Measurements from ENCODE around the gene ZNF512.

ZNF512 gene

DNA sequence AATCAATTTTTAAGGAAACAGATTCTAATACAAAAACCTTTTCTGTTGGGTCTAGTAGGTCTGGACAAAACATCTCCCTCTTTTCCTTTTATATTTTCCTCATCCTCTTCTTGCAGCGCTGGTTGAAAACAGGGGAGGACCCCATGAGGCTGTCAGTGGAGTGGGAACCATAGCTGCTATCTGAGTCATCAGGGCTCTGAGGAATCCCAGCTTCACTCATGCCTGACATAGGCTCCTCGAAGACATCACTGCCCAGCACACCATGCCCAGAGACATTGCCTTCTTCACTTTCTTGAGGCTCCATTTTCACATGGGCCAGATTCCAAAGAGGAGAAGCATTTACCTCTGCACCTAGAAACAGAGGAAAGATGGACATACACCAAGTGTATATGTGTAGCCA is 70.6 kb downstream of the ZNF512 start:
- no peak for TF ChIP-seq CTCF (IDR thresholded peaks at IDR 0.05; ENCODE audit: low read depth, low read length)
- DNase-seq (ENCODE audit: extremely low read depth, low read depth) = no peak

- TF ChIP-seq CTCF (IDR thresholded peaks at IDR 0.05; ENCODE audit: low read depth, low read length) = no peak
- DNase-seq (ENCODE audit: extremely low read depth, low read depth) = no peak
Measured at GRCh38 chr2:27655155-27655951, 72.5 kb downstream of the ZNF512 start.

GRCh38 chr2:27661371-27661770 is 78.5 kb downstream of the ZNF512 start:
- DNase-seq (ENCODE audit: extremely low read depth, low read depth) = no peak

DNA sequence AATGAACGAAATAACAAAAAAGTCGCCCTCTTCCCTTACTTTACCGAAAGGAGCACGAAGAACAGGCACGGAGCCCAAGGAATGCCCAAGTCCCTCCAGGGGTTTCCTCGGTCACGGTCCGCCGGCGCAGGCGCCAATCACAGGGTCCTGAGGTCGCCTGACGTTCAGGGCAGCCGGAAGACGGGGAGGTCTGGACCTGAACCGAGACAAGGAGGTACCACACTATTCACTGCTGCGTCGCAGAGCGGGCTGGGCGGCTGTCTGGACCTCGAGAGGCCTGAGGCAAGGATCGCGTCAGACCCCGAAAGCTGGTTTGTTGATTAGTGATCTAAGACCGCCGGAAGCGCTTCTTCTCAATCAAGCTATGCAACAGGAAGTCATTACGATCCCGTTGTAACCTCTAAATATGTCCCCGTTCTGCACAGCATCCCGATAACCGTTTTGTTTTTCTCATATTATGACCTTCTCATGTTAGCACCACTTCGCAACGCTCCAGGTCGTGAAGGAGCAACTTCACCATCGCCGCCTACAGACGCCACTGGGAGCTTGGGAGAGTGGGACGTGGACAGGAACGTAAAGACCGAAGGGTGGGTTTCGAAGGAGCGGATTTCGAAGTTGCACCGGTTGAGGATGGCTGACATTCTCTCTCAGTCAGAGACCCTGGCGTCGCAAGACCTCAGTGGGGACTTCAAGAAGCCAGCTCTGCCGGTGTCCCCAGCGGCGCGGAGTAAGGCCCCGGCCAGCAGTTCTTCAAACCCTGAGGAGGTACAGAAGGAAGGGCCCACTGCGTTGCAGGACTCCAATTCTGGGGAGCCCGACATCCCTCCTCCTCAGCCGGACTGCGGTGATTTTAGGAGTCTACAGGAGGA is 80.7 kb downstream of the ZNF512 start, which contains the start of the genes SLC4A1AP and SUPT7L:
SLC4A1AP (plus strand) TSS at position 605 of the 869 bp plus-strand sequence; CDS start at position 631, 26 bp downstream.
SUPT7L (minus strand) TSS at position 330 of the 869 bp plus-strand sequence. CDS start 1,422 bp downstream, outside the sequence.
- no peak; the same call in 1 of the 2 replicates for TF ChIP-seq CTCF (IDR thresholded peaks at IDR 0.05; ENCODE audit: low read depth, low read length)
- peak; percentile 69 for DNase-seq (ENCODE audit: extremely low read depth, low read depth)

More at GRCh38 chr2:27661371-27661770, 78.5 kb downstream of the ZNF512 start:
- TF ChIP-seq CTCF (IDR thresholded peaks at IDR 0.05; ENCODE audit: low read depth, low read length) = no peak

- no peak for DNase-seq (ENCODE audit: extremely low read depth, low read depth)
- peak; percentile 3; the same call in 1 of the 2 replicates for TF ChIP-seq CTCF (IDR thresholded peaks at IDR 0.05; ENCODE audit: low read depth, low read length)
Measured at GRCh38 chr2:27664154-27664574, 81.3 kb downstream of the ZNF512 start.

DNA sequence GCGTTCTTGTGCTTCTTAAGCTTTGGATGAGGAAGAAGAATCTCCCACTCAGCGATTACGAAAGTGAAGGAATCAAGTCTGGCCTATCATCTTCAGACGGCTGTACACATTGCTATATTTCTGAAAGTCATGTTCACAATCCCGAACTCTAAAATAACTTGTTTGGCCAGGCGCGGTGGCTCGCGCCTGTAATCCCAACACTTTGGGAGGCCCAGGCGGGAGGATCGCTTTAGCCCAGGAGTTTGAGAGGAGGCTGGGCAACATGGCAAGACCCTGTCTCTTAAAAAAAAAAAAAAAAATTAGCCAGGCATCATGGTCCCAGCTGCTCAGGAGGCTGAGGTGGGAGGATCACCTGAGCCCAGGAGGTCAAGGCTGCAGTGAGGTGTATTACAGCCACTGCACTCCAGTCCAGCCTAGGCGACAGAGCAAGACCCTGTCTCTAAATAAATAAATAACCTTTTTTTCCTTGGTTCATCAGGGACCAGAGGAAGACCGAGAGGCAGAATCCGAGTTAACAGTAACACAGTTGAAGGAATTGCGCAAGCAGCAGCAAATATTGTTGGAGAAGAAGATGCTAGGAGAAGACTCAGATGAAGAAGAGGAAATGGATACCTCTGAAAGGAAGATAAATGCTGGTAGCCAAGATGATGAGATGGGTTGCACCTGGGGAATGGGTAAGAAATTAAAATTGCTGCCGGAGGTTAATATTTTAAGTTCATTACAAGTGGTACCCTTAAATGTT is 82.0 kb downstream of the ZNF512 start:
- no peak for TF ChIP-seq CTCF (IDR thresholded peaks at IDR 0.05; ENCODE audit: low read depth, low read length)
- no peak for DNase-seq (ENCODE audit: extremely low read depth, low read depth)
